BJ (cell line): ENCODE results near the gene SLC39A11. TPM values are rescaled to one million over a fixed set of nuclear protein-coding genes. Genes with fewer than 3 reads are reported as not detected.

ENCODE experiments used
- CTCF ChIA-PET: fragments of 350-600 bp; formaldehyde crosslinking; extraction: SDS; loops from one replicate; lab custom pipeline; 2021; ENCODE audit warnings: antibody characterized with exemption, inconsistent platforms; lab: Yijun Ruan, JAX
- POLR2A ChIA-PET: fragments of 300-600 bp; sonication (Branson Sonifier 250); formaldehyde crosslinking; extraction: SDS; loops from one replicate; lab custom pipeline; 2021; ENCODE audit warnings: antibody characterized with exemption; lab: Charles Lee
- DNase-seq: peaks from one replicate; pipeline ENCODE4 v3.0.0-alpha.2; 2011; ENCODE audit warnings: low read depth
- H3K27me3 ChIP-seq: 2 replicates; pipeline ENCODE4 v1.6.0; 2011; ENCODE audit warnings: low read length; ENCODE audit not compliant: control insufficient read depth, insufficient read depth
- H3K36me3 ChIP-seq: 2 replicates; pipeline ENCODE4 v1.5.1; 2011; ENCODE audit warnings: low read length; ENCODE audit not compliant: control insufficient read depth, insufficient read depth
- H3K4me3 ChIP-seq: 2 replicates; pipeline ENCODE4 v1.5.1; 2011; ENCODE audit warnings: low read depth, mild to moderate bottlenecking, control low read depth, low read length
- CTCF ChIP-seq: IDR thresholded peaks from 2 replicates; pipeline ENCODE4 v1.5.1; 2011; ENCODE audit warnings: low read depth, mild to moderate bottlenecking, control low read depth, inconsistent platforms, low read length, moderate library complexity; ENCODE audit not compliant: insufficient read depth
- polyA plus RNA-seq: library from polyadenylated mRNA; depleted of rRNA; stranded (reverse); fragments of >200 nt; gene quantifications from 2 replicates; pipeline ENCODE4 v1.2.3, GENCODE V29; 2011

SLC39A11 gene
- polyA plus RNA-seq, 1 experiment, result 20.9 TPM

DNA sequence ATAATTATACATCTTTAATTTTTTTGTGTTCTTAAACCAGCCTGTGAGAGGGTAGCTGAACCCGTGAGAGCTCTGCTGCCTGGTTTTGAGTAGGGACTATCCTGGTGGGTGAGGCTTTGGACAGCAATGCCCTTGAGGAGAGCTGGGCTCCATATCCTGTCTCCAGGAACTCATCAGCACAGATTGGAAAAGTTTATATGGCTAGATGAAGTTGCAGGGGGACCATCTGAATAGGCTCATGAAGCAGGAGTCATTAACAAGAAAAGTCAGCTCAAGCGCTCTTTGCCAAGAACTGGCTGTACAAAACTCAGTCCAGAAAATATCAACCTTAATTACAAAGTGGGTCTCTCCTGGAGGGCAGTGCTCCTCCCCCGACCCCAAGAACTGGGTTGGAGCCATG is 38.5 kb upstream of the SLC39A11 start:
- TF ChIP-seq CTCF, result no peak
- no peak for DNase-seq
- ChIA-PET POLR2A (no interaction called here), CTCF (interaction anchor here (0.6 to 0.8 kb wide), 2 partner anchors 25 to 569 kb away, joined by 3 read pairs; no protein-coding TSS in a partner anchor)
- Histone ChIP-seq H3K27me3 (peaks cover 7% of the 10 kb centered on the region), H3K4me3 (no peak overlapping the region), H3K36me3 (no peaks in the 10 kb centered on the region)

GRCh38 chr17:73128496-73128895 is 36.0 kb upstream of the SLC39A11 start:
- H3K27me3 ChIP-seq, result peaks cover 7% of the 10 kb centered on the region
- no peak for DNase-seq
- no peak for TF ChIP-seq CTCF
- CTCF ChIA-PET, result no interaction called here
- POLR2A ChIA-PET, result no interaction called here
- no peak overlapping the region for H3K4me3 ChIP-seq
- H3K36me3 ChIP-seq, result no peaks in the 10 kb centered on the region

GRCh38 chr17:73126716-73127473 is 34.4 kb upstream of the SLC39A11 start:
- POLR2A ChIA-PET, result no interaction called here
- CTCF ChIA-PET, result interaction anchor here (0.7 to 1.3 kb wide), 2 partner anchors 10 to 62 kb away, joined by 3 read pairs; no protein-coding TSS in a partner anchor
- Histone ChIP-seq H3K4me3 (no peak overlapping the region), H3K36me3 (no peaks in the 10 kb centered on the region), H3K27me3 (peaks cover 4% of the 10 kb centered on the region; the same call in 1 of the 2 replicates)
- no peak for DNase-seq
- no peak for TF ChIP-seq CTCF

DNA sequence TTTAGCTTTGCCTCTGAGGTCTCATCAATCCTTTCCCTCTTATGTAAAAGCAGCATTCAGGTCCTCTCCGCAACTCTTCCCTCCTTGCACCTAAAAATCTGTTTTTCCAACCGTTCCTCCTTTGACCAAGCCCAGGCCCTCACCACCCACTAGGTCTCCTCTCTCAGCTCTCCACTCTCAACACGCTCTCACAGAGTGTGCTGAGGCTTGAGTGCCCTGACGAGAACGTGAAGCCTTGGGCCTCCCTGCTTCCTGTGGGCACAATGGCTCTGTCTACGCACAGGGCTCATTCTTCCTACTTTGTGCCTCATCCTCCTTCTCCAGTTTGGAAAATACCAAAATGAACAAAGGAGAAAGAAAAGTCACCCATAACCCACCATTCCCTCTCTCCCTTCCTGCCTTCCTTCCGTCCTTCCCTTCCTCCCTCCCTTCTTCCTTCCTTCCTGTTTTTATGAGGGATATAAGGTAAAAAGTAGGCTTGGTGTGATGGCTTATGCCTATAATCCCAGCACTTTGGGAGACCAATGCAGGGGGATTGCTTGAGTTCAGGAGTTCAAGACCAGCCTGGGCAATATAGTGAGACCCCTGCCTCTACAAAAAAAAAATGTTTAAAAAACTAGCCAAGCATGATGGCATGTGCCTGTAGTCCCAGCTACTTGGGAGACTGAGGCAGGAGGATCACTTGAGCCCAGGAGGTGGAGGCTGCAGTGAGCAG is 31.3 kb upstream of the SLC39A11 start:
- ChIA-PET CTCF (interaction anchor here (0.6 kb wide), 1 partner anchor 440 kb away, joined by 3 read pairs; no protein-coding TSS in a partner anchor), POLR2A (no interaction called here)
- no peak for DNase-seq
- Histone ChIP-seq H3K27me3 (0 out of 2 replicates have a peak, but pooled peaks cover 1% of the 10 kb centered on the region), H3K4me3 (no peak overlapping the region), H3K36me3 (no peaks in the 10 kb centered on the region)
- TF ChIP-seq CTCF, result no peak

- no peaks in the 10 kb centered on the region for H3K36me3 ChIP-seq
- DNase-seq, result no peak
- H3K4me3 ChIP-seq, result no peak overlapping the region
- CTCF ChIA-PET, result interaction anchor here (0.6 kb wide), 1 partner anchor 439 kb away, joined by 3 read pairs; no protein-coding TSS in a partner anchor
- TF ChIP-seq CTCF, result no peak
- POLR2A ChIA-PET, result no interaction called here
- H3K27me3 ChIP-seq, result no peaks in the 10 kb centered on the region
Measured at GRCh38 chr17:73122953-73123605, 30.6 kb upstream of the SLC39A11 start.
